ENCODE results near the gene TRPT1. TPM values are rescaled to one million over a fixed set of nuclear protein-coding genes. Genes with fewer than 3 reads are reported as not detected.

The TRPT1 gene
- total RNA-seq, 5 donors from 2014 or later (not counting 1 experiment from before 2014, with no cell fraction given), result 16.1 to 48.3 (median 40.2) TPM

DNA sequence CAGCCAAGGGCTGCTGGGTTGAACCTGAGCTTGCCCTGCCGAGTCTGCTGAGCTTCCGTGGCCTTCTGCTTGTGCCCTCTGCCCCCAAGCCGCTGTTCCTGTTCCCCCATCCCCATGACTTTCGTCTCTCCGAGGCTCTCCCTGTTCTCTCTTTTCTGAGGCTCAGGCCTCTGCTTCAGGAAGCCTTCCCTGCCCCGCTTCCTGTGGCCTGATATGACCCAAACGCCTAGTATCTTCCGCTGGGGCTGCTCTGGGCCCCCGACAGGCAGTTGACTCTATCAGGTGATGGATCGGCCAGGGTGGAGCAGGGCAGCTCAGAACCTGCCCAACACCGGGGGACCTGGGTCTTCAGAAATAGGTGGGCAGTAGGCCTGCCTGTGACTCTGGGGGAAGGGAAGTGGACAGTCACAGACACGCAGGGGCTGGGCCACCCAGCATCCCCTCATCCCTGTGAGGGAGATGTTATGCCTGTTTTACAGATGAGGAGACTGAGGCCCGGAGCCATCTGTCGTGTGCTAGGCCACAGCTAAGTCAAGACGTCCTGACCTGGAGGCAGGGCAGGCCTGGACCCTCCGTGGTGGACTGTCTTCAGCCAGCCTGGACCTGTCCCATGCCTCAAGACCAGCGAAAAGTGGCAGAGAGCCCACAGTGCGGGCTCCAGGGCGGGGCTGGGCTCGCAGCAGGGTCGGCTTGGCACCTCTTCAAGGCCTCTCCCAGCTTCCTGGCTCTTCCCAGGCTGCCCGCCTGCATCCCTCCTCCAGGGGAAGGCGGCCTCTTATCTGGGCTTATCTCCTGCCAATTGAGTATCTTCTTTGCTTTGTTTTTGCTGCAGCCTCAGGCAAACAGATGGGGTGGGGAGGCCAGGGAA lies 42.3 kb upstream of the TRPT1 start:
- ChIA-PET CTCF (interaction anchor here (0.6 to 2.5 kb wide), 5 partner anchors 10 to 64 kb away, joined by 3 to 7 read pairs (median 3); no protein-coding TSS in a partner anchor), POLR2A (interaction anchor here in 1 of 2 donors (0.6 kb wide), 1 partner anchor 60 kb away, joined by 4 read pairs; no protein-coding TSS in a partner anchor)
- Mint-ChIP-seq H3K27me3 (no peaks in the 10 kb centered on the region), H3K9me3 (no peaks in the 10 kb centered on the region), H3K4me1 (peaks cover 22 to 31% (median 23%) of the 10 kb centered on the region in 3 donors), H3K4me3 (peak overlapping the region; percentile 92 to 95 (median 93)), H3K27ac (peak overlapping the region; percentile 94 to 95), H3K36me3 (no peaks in the 10 kb centered on the region)
- Histone ChIP-seq H3K9me3 (no peaks in the 10 kb centered on the region), H3K27me3 (replicated peaks in 1 of 2; ENCODE audit: control insufficient read depth in 2 of 2, extremely low read depth in 1 of 2, insufficient read depth in 2 of 2, low read length in 1 of 2) (no peaks in the 10 kb centered on the region), H3K4me3 (ENCODE audit: control insufficient read depth in 1 of 2, extremely low read depth in 1 of 2, low read length in 1 of 2) (peak overlapping the region; percentile 88 to 90), H3K4me1 (ENCODE audit: control insufficient read depth in 1 of 2, extremely low read depth in 1 of 2, insufficient read depth in 2 of 2, low read length in 2 of 2) (peaks cover 5 to 41% of the 10 kb centered on the region in 2 experiments), H3K27ac (ENCODE audit: low read length) (peak overlapping the region; percentile 95), H3K36me3 (ENCODE audit: control insufficient read depth in 2 of 2, extremely low read depth in 1 of 2, insufficient read depth in 1 of 2, low read length in 1 of 2) (peaks cover 0 to 4% of the 10 kb centered on the region in 2 donors)
- ATAC-seq (replicated peaks in 1 of 4) (no peak), DNase-seq (no peak)
- WGBS (ENCODE audit: insufficient coverage), result 71% methylated on average over 19 of the region's 23 CpGs

DNA sequence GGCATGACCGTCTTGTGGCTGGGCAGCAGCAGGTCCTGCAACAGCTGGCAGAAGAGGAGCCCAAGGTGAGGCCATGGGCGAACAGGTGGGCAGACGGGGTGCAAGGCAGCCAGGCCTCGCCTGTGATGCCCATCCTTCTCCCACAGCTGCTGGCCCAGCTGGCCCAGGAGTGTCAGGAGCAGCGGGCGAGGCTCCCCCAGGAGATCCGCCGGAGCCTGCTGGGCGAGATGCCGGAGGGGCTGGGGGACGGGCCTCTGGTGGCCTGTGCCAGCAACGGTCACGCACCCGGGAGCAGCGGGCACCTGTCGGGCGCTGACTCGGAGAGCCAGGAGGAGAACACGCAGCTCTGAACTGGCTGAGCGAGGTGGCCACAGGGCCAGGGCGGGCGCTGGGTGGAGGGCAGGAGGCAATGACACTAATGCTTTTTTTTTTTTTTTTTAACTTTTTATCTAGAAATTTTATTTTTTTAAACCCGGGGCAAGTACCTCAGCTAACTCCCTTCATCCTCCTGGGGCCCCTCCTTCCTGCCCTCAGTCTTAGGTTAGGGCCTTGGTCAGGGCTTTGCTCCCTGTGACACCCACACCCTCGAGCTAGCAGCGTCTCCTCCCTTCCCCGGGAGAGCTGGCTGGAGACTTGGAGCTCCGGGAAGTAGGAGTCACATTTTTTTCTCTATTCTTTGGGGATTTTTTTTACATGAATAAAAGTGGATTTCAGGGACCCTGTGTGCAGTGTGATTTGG lies 41.4 kb upstream of the TRPT1 start:
- Mint-ChIP-seq H3K27ac (peak overlapping the region; percentile 84 to 94), H3K4me1 (peaks cover 22 to 31% (median 25%) of the 10 kb centered on the region in 3 donors), H3K4me3 (peak overlapping the region in 2 of 3 donors; percentile 21 to 95), H3K9me3 (no peaks in the 10 kb centered on the region), H3K36me3 (peaks cover 2% of the 10 kb centered on the region), H3K27me3 (no peaks in the 10 kb centered on the region)
- Histone ChIP-seq H3K9me3 (no peaks in the 10 kb centered on the region), H3K27me3 (replicated peaks in 1 of 2; ENCODE audit: control insufficient read depth in 2 of 2, extremely low read depth in 1 of 2, insufficient read depth in 2 of 2, low read length in 1 of 2) (no peaks in the 10 kb centered on the region), H3K36me3 (ENCODE audit: control insufficient read depth in 2 of 2, extremely low read depth in 1 of 2, insufficient read depth in 1 of 2, low read length in 1 of 2) (peaks cover 0 to 2% of the 10 kb centered on the region in 2 donors), H3K4me3 (ENCODE audit: control insufficient read depth in 1 of 2, extremely low read depth in 1 of 2, low read length in 1 of 2) (no peak overlapping the region), H3K4me1 (ENCODE audit: control insufficient read depth in 1 of 2, extremely low read depth in 1 of 2, insufficient read depth in 2 of 2, low read length in 2 of 2) (peaks cover 5 to 39% of the 10 kb centered on the region in 2 experiments), H3K27ac (ENCODE audit: low read length) (peak overlapping the region; percentile 23)
- ATAC-seq (replicated peaks in 1 of 4) (no peak), DNase-seq (no peak)
- CTCF ChIA-PET, result no interaction called here
- POLR2A ChIA-PET, result interaction anchor here in 1 of 2 donors (0.6 kb wide), 1 partner anchor 59 kb away, joined by 4 read pairs; no protein-coding TSS in a partner anchor
- 95% methylated on average over 18 of the region's 27 CpGs for WGBS (ENCODE audit: insufficient coverage)

DNA sequence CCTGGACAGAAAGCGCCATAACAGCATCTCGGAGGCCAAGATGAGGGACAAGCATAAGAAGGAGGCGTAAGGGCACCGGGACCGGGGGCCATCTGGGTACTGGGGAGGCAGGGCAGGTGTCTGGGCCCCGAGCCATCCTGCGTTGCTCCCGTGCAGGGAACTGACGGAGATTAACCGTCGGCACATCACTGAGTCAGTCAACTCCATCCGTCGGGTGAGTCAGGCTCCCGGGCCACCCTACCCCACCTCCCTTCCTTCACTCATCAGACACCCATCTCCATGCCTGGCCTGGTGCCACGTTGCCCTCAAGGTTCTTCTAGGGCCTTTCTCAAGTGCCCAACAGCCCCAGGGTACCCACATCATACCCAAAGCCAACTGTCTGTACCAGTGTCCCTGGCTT lies 40.4 kb upstream of the TRPT1 start:
- Histone ChIP-seq H3K27ac (ENCODE audit: low read length) (no peak overlapping the region), H3K36me3 (ENCODE audit: control insufficient read depth in 2 of 2, extremely low read depth in 1 of 2, insufficient read depth in 1 of 2, low read length in 1 of 2) (no peaks in the 10 kb centered on the region), H3K9me3 (no peaks in the 10 kb centered on the region), H3K4me1 (ENCODE audit: control insufficient read depth in 1 of 2, extremely low read depth in 1 of 2, insufficient read depth in 2 of 2, low read length in 2 of 2) (peaks cover 5 to 29% of the 10 kb centered on the region in 2 experiments), H3K27me3 (replicated peaks in 1 of 2; ENCODE audit: control insufficient read depth in 2 of 2, extremely low read depth in 1 of 2, insufficient read depth in 2 of 2, low read length in 1 of 2) (no peaks in the 10 kb centered on the region), H3K4me3 (ENCODE audit: control insufficient read depth in 1 of 2, extremely low read depth in 1 of 2, low read length in 1 of 2) (no peak overlapping the region)
- Mint-ChIP-seq H3K4me1 (peaks cover 18 to 25% (median 20%) of the 10 kb centered on the region in 3 donors), H3K4me3 (no peak overlapping the region), H3K27ac (peak overlapping the region in 1 of 2 donors; percentile 11), H3K36me3 (peaks cover 2% of the 10 kb centered on the region), H3K27me3 (no peaks in the 10 kb centered on the region), H3K9me3 (no peaks in the 10 kb centered on the region)
- DNase-seq (no peak), ATAC-seq (replicated peaks in 1 of 4) (no peak)
- CTCF ChIA-PET, result no interaction called here
- WGBS (ENCODE audit: insufficient coverage), result 97% methylated on average over 15 of the region's 15 CpGs
- POLR2A ChIA-PET, result no interaction called here

DNA sequence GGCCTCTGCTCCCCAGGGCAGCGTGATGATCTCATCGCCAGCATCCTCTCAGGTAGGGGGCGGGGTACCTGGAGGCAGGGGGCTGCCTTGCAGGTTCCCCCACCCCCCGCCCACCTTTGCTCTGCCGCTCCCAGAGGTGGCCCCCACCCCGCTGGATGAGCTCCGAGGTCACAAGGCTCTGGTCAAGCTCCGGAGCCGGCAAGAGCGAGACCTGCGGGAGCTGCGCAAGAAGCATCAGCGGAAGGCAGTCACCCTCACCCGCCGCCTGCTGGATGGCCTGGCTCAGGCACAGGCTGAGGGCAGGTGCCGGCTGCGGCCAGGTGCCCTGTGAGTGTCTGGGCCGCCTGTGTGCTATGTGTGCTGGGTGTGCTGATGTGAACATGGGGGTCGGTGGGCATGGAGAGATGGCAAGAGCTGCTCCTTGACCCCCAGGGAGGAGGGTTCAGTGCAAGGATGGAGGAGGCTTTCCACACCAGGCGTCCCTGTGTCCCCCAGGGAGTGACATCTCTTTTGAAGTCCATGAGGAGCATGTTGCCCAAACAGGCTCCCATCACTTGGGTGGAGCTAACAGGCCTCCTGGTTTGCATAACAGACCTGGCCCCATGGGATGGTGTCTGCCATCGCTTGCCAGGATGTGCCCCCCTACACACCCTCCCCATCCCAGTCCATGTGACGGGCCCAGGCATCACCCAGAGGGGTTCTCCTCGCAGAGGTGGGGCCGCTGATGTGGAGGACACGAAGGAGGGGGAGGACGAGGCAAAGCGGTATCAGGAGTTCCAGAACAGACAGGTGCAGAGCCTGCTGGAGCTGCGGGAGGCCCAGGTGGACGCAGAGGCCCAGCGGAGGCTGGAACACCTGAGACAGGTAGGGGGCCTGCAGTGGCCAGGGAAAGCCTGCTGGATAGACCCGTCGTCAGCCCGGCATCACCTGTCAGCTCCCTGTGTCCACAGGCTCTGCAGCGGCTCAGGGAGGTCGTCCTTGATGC lies 39.5 kb upstream of the TRPT1 start:
- Histone ChIP-seq H3K27me3 (replicated peaks in 1 of 2; ENCODE audit: control insufficient read depth in 2 of 2, extremely low read depth in 1 of 2, insufficient read depth in 2 of 2, low read length in 1 of 2) (no peaks in the 10 kb centered on the region), H3K36me3 (ENCODE audit: control insufficient read depth in 2 of 2, extremely low read depth in 1 of 2, insufficient read depth in 1 of 2, low read length in 1 of 2) (no peaks in the 10 kb centered on the region), H3K4me1 (ENCODE audit: control insufficient read depth in 1 of 2, extremely low read depth in 1 of 2, insufficient read depth in 2 of 2, low read length in 2 of 2) (peaks cover 5 to 24% of the 10 kb centered on the region in 2 experiments), H3K9me3 (no peaks in the 10 kb centered on the region), H3K4me3 (ENCODE audit: control insufficient read depth in 1 of 2, extremely low read depth in 1 of 2, low read length in 1 of 2) (no peak overlapping the region), H3K27ac (ENCODE audit: low read length) (no peak overlapping the region)
- H3K27ac Mint-ChIP-seq, result no peak overlapping the region
- no peak for ATAC-seq (replicated peaks in 1 of 4)
- H3K4me1 Mint-ChIP-seq, result peaks cover 18 to 25% (median 20%) of the 10 kb centered on the region in 3 donors
- DNase-seq, result no peak
- CTCF ChIA-PET, result interaction anchor here in 1 of 2 donors (0.6 kb wide), 1 partner anchor 87 kb away, joined by 3 read pairs; no protein-coding TSS in a partner anchor
- no peak overlapping the region for H3K4me3 Mint-ChIP-seq
- peaks cover 2% of the 10 kb centered on the region for H3K36me3 Mint-ChIP-seq
- 91% methylated on average over 33 of the region's 35 CpGs for WGBS (ENCODE audit: insufficient coverage)
- POLR2A ChIA-PET, result no interaction called here
- H3K9me3 Mint-ChIP-seq, result no peaks in the 10 kb centered on the region
- H3K27me3 Mint-ChIP-seq, result no peaks in the 10 kb centered on the region

DNA sequence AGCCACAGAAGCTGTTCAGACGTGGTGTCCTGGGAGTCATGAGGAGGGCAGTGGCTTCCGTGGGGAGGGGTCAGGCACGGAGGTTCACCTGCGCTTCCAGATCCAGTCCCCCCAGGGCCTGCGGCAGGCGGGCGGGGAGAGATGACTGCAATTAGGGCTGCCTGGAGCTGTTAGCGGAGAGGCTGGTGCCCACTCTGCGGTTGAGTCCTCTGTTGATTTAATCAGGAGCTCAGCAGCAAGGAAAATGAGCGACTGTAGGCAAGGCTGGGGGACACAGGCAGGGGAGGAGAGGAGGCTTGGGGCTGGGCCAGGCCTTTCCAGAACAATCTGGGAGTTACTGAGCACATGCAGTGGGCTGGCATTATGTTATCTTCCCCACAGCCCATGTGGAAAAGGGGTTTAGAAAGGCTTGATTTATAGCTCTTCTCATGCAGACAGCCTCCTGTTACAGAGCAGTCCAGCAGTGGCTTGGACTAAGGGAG lies 38.4 kb upstream of the TRPT1 start:
- Histone ChIP-seq H3K4me1 (ENCODE audit: control insufficient read depth in 1 of 2, extremely low read depth in 1 of 2, insufficient read depth in 2 of 2, low read length in 2 of 2) (peaks cover 5 to 21% of the 10 kb centered on the region in 2 experiments), H3K27ac (ENCODE audit: low read length) (no peak overlapping the region), H3K36me3 (ENCODE audit: control insufficient read depth in 2 of 2, extremely low read depth in 1 of 2, insufficient read depth in 1 of 2, low read length in 1 of 2) (no peaks in the 10 kb centered on the region), H3K27me3 (replicated peaks in 1 of 2; ENCODE audit: control insufficient read depth in 2 of 2, extremely low read depth in 1 of 2, insufficient read depth in 2 of 2, low read length in 1 of 2) (no peaks in the 10 kb centered on the region), H3K9me3 (no peaks in the 10 kb centered on the region), H3K4me3 (ENCODE audit: control insufficient read depth in 1 of 2, extremely low read depth in 1 of 2, low read length in 1 of 2) (no peak overlapping the region)
- Mint-ChIP-seq H3K27me3 (no peaks in the 10 kb centered on the region), H3K27ac (no peak overlapping the region), H3K9me3 (no peaks in the 10 kb centered on the region), H3K36me3 (peaks cover 9% of the 10 kb centered on the region), H3K4me1 (peaks cover 16 to 20% (median 16%) of the 10 kb centered on the region in 3 donors), H3K4me3 (no peak overlapping the region)
- 89% methylated on average over 6 of the region's 10 CpGs for WGBS (ENCODE audit: insufficient coverage)
- no peak for ATAC-seq (replicated peaks in 1 of 4)
- POLR2A ChIA-PET, result no interaction called here
- DNase-seq, result no peak
- CTCF ChIA-PET, result no interaction called here
